Duodenal mucosa (tissue), 2 donors: ENCODE results near the gene PLEKHA3.

Source experiments
- H3K27ac ChIP-seq: one replicate; pipeline ENCODE4 v1.7.0; 2013; ENCODE audit warnings: low read depth, low read length
- H3K27me3 ChIP-seq, 2 donors: one replicate each; pipeline ENCODE4 v1.7.0; 2013; ENCODE audit warnings: low read length in 2 of 2, control low read depth in 1 of 2; ENCODE audit not compliant: insufficient read depth in 2 of 2, control insufficient read depth in 1 of 2
- H3K36me3 ChIP-seq, 2 donors: one replicate each; pipeline ENCODE4 v1.7.0; 2013; ENCODE audit warnings: low read length in 2 of 2, control low read depth in 1 of 2; ENCODE audit not compliant: insufficient read depth in 2 of 2, control insufficient read depth in 1 of 2
- H3K4me1 ChIP-seq, 2 donors: one replicate each; pipeline ENCODE4 v1.7.0; 2013; ENCODE audit warnings: low read length in 2 of 2, control low read depth in 1 of 2; ENCODE audit not compliant: insufficient read depth in 2 of 2, control insufficient read depth in 1 of 2
- H3K4me3 ChIP-seq, 2 donors: one replicate each; pipeline ENCODE4 v1.7.0; 2013; ENCODE audit warnings: low read length in 2 of 2, low read depth in 1 of 2
- H3K9ac ChIP-seq, 2 donors: one replicate each; pipeline ENCODE4 v1.7.0; 2013; ENCODE audit warnings: low read length in 2 of 2, low read depth in 1 of 2
- H3K9me3 ChIP-seq, 2 donors: one replicate each; pipeline ENCODE4 v1.7.0; 2013; ENCODE audit warnings: low read length in 2 of 2, control low read depth in 1 of 2; ENCODE audit not compliant: control insufficient read depth in 1 of 2

Gene PLEKHA3

DNA sequence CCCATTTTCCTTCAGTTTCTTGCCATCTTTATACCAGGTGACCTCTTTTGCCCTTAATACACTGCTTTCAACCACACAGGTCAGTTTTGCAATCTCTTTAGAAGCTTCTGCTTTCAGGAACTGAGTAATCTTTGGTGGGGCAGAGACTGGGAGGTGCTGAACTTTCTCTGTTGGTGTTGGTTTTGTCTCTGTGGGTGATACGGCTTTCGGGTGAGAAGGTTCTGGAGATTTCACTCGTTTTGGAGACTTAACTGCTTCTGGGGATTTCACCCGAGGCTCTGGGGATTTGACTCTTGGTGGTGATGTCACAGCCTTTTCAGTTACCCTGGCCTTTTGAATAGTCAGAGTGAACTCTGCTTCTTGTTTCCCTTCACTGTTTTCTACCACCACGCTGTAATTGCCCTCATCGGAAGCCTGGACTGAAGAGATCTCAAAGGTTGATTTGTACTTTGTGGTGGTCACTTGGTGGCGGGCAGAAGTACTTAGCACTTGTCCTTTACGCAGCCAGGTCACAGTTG is 50.4 kb downstream of the PLEKHA3 start:
- no peaks in the 10 kb centered on the region for H3K4me1 ChIP-seq
- H3K27me3 ChIP-seq: no peaks in the 10 kb centered on the region
- H3K9ac ChIP-seq: no peak overlapping the region
- no peak overlapping the region for H3K27ac ChIP-seq
- H3K9me3 ChIP-seq: no peaks in the 10 kb centered on the region
- peaks cover 9 to 29% of the 10 kb centered on the region in 2 donors for H3K36me3 ChIP-seq
- no peak overlapping the region for H3K4me3 ChIP-seq

DNA sequence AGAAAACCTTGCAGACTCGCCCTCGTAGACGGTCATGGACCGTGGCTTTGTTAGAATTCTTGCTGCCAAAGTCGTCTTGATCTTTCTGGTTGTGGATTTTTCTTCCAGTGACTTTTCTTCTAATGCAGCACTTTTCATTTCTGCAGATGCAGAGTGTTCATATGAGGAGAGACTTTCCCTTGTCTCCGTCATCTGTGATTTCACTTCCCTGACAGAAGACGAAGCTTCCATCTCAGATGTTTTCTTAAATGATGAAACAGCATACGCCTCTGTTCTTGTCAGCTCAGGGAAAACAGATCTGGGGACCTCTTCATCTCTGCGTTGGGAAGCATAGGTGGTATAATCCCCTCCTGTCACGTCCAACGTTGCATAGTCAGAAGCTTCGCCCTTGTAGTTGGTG is 50.9 kb downstream of the PLEKHA3 start:
- Histone ChIP-seq H3K27ac (no peak overlapping the region), H3K4me3 (no peak overlapping the region), H3K4me1 (no peaks in the 10 kb centered on the region), H3K9me3 (no peaks in the 10 kb centered on the region), H3K27me3 (no peaks in the 10 kb centered on the region), H3K9ac (no peak overlapping the region), H3K36me3 (peaks cover 9 to 29% of the 10 kb centered on the region in 2 donors)

DNA sequence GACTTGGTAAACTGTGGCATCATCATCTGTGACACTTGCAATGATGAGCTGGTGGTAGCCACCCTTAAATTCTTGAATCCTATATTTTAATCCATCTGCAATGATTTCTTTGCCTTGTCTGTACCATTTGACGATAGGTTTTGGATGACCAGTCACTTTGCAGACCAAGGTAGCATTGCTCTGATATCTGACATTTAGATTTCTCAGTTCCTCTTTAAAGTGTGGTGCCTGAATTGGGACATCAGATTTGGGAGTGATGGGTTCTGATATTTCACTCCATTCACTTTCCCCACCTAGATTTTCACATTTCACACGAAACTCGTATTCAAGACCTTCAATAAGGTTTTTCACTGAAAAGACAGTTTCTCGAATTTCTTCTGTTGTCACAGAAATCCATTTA is 55.8 kb downstream of the PLEKHA3 start:
- Histone ChIP-seq H3K27me3 (no peaks in the 10 kb centered on the region), H3K36me3 (peaks cover 21 to 56% of the 10 kb centered on the region in 2 donors), H3K27ac (no peak overlapping the region), H3K4me1 (no peaks in the 10 kb centered on the region), H3K9ac (no peak overlapping the region), H3K4me3 (no peak overlapping the region), H3K9me3 (no peaks in the 10 kb centered on the region)

DNA sequence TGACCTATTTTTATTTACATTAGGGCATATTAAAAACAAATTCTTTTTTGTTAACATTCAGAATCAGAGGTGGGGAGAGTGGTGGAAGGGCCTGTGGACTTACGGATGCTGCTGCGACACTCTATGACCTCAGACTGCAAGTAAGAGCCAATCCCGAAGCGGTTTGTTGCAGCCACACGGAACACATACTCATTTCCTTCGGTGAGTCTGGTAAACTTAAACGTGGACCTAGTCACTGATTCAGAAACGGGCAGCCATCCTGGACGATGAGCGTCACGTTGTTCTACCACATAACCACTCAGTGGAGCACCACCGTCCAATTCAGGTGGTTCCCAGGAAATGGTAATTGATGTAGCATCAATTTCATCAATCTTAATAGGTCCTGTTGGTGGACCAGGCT is 61.9 kb downstream of the PLEKHA3 start:
- Histone ChIP-seq H3K4me1 (no peaks in the 10 kb centered on the region), H3K36me3 (peaks cover 25 to 51% of the 10 kb centered on the region in 2 donors), H3K4me3 (no peak overlapping the region), H3K9me3 (no peaks in the 10 kb centered on the region), H3K27me3 (no peaks in the 10 kb centered on the region), H3K9ac (no peak overlapping the region), H3K27ac (no peak overlapping the region)

DNA sequence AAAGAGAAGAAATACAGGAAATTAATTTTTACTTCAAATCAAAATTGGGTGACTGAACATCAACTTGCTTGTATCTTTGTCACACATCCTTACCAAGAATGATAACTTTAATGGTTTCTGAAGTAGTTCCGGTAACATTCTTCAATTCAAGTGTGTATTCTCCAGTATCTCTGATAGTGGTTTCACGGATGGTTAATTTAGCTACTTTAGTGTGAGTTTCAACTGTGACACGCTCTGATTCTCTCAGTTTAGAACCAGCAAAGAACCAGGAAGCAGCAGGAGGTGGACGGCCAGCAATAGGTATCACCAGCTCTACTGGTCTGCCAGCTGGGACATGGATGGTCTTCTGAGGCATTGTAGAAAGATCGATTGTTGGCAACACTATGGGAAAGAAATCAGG is 62.3 kb downstream of the PLEKHA3 start:
- Histone ChIP-seq H3K9me3 (no peaks in the 10 kb centered on the region), H3K27me3 (no peaks in the 10 kb centered on the region), H3K4me1 (no peaks in the 10 kb centered on the region), H3K9ac (no peak overlapping the region), H3K36me3 (peaks cover 25 to 48% of the 10 kb centered on the region in 2 donors), H3K4me3 (no peak overlapping the region), H3K27ac (no peak overlapping the region)

DNA sequence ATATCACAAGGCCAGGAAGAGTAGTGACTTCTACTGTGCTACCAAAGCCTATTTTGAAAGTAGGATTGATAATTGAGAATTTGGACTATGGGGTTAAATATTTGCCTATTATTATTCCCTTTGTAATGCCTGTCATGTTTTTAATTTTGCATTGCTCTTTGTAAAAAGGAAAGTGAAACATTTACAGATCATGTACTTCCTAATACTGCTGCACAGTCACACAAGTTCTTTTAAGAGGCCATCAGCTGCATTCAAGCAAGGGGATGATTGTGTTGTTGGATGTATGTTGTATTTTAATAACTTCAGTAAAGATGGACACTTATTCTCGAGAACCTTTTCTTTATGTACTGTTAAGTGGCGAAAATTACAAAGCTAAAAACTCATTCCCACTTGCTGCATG is 70.1 kb downstream of the PLEKHA3 start:
- Histone ChIP-seq H3K4me1 (no peaks in the 10 kb centered on the region), H3K27me3 (no peaks in the 10 kb centered on the region), H3K9me3 (no peaks in the 10 kb centered on the region), H3K36me3 (peaks cover 12 to 19% of the 10 kb centered on the region in 2 donors), H3K27ac (no peak overlapping the region), H3K9ac (no peak overlapping the region), H3K4me3 (no peak overlapping the region)

DNA sequence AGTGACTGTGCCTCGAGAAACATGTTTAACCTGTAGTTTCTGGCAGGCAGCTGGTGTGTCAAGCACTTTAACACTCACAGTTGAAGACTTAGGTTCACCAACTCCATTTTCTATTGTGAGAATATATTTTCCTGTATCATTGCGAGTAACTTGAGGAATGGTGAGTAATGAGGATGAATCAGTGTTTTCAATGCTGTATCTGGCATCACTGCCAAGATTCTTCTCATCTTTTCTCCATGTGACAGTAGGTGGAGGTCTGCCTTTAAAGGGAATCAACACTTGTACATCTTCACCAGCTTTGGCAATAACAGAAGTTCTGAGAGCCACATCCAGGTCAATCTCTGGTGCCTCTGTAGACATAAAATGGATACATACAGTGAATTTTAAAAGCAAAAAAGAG is 72.8 kb downstream of the PLEKHA3 start:
- no peaks in the 10 kb centered on the region for H3K27me3 ChIP-seq
- H3K4me3 ChIP-seq: no peak overlapping the region
- H3K9me3 ChIP-seq: no peaks in the 10 kb centered on the region
- no peaks in the 10 kb centered on the region for H3K4me1 ChIP-seq
- H3K27ac ChIP-seq: no peak overlapping the region
- H3K36me3 ChIP-seq: peaks cover 8% of the 10 kb centered on the region in 2 donors
- no peak overlapping the region for H3K9ac ChIP-seq
